Activated CD4-positive, alpha-beta memory T cell treated with anti-CD3 and anti-CD28 coated beads for 36 hours (primary cell): ENCODE data around the gene FRMPD2. TPM values are rescaled to one million over a fixed set of nuclear protein-coding genes. Genes with fewer than 3 reads are reported as not detected.

Experiments
- CTCF ChIA-PET: fragments of 350-600 bp; sonication (Branson Sonifier 250); formaldehyde crosslinking; loops from one replicate; lab custom pipeline; 2021; ENCODE audit warnings: antibody characterized with exemption, inconsistent platforms; lab: Charles Lee
- POLR2A ChIA-PET: fragments of 350-600 bp; sonication (Branson Sonifier 250); formaldehyde crosslinking; loops from one replicate; lab custom pipeline; 2021; ENCODE audit warnings: antibody characterized with exemption; lab: Charles Lee
- DNase-seq: peaks from one replicate; pipeline ENCODE4 v3.0.0-alpha.2; 2020
- H3K27ac Mint-ChIP-seq: one replicate; pipeline ENCODE4 v1.8.0; 2021; ENCODE audit warnings: mixed read lengths
- H3K27me3 Mint-ChIP-seq: one replicate; pipeline ENCODE4 v1.8.0; 2021; ENCODE audit warnings: mixed read lengths
- H3K36me3 Mint-ChIP-seq: one replicate; pipeline ENCODE4 v1.8.0; 2021; ENCODE audit warnings: mixed read lengths
- H3K4me1 Mint-ChIP-seq: one replicate; pipeline ENCODE4 v1.8.0; 2021; ENCODE audit warnings: low read depth, mixed read lengths
- H3K4me3 Mint-ChIP-seq: one replicate; pipeline ENCODE4 v1.8.0; 2021; ENCODE audit warnings: mild to moderate bottlenecking, mixed read lengths
- H3K9me3 Mint-ChIP-seq: one replicate; pipeline ENCODE4 v1.8.0; 2021; ENCODE audit warnings: mixed read lengths
- intact Hi-C: fragments of 100-400 bp; cut with micrococcal nuclease; formaldehyde crosslinking; loops from one replicate; pipeline ENCODE4 v1.15.1; 2023
- total RNA-seq, 2 experiments: library from RNA; stranded (reverse); gene quantifications; one replicate each; pipeline ENCODE4 v1.2.3, GENCODE V29; 2021

FRMPD2 gene
- total RNA-seq, 2 experiments from 2014 or later = not detected

DNA sequence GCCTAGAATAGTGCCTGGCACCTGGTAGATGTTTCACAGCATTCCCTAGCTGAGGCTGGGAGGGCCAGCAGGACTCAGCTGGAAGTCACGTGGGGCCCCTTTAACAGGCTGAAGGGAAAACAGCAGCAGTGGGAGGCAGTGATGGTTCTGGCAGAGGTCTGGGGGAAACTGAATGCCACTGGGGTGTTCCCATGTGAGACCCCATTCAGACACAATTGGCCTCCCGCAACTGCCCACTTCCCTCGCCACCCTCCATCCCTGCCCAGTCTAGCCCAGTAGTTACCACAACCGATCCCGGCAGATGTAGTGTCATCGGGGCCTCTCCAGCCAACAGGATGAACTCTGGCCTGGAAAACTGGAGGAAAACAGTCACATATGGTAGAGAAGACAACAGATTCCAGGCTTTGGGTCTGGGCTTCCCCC, 38.3 kb downstream of the FRMPD2 start:
- Mint-ChIP-seq H3K27me3 (peaks cover 1% of the 10 kb centered on the region), H3K27ac (no peak overlapping the region), H3K4me3 (no peak overlapping the region), H3K4me1 (no peaks in the 10 kb centered on the region), H3K36me3 (no peaks in the 10 kb centered on the region), H3K9me3 (no peaks in the 10 kb centered on the region)
- no peak for DNase-seq
- intact Hi-C loops = no loop called here
- POLR2A ChIA-PET = no interaction called here
- CTCF ChIA-PET = no interaction called here

- Mint-ChIP-seq H3K4me1 (no peaks in the 10 kb centered on the region), H3K27me3 (peaks cover 5% of the 10 kb centered on the region), H3K9me3 (no peaks in the 10 kb centered on the region), H3K27ac (no peak overlapping the region), H3K4me3 (no peak overlapping the region), H3K36me3 (no peaks in the 10 kb centered on the region)
- no peak for DNase-seq
- intact Hi-C loops = no loop called here
- ChIA-PET POLR2A (no interaction called here), CTCF (no interaction called here)
These were observed 39.0 kb downstream of the FRMPD2 start for GRCh38 chr10:48235501-48235900.

GRCh38 chr10:48234787-48235186, 39.7 kb downstream of the FRMPD2 start:
- peaks cover 5% of the 10 kb centered on the region for H3K27me3 Mint-ChIP-seq

DNA sequence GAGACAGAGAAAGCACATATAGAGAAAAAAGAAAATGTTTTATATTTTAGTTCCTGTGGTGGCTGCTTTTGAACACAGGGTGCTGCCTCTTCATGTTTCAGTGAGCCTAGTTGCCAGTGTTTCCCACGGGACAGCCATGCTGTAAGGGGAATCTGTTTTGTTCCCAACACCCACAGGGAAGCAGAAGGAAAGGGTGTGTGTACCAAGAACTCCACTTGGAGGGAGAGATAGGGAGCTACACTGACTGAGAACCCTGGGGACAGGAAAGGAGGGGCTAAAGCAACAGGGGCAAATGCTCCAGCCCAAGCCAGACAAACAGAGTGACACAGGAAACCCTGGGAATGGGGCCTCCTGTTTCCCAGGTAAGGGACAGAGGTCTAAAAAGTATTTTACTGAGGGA, 40.2 kb downstream of the FRMPD2 start:
- Mint-ChIP-seq H3K27ac (no peak overlapping the region), H3K36me3 (no peaks in the 10 kb centered on the region), H3K4me1 (no peaks in the 10 kb centered on the region), H3K27me3 (peaks cover 5% of the 10 kb centered on the region), H3K9me3 (no peaks in the 10 kb centered on the region), H3K4me3 (no peak overlapping the region)
- POLR2A ChIA-PET = no interaction called here
- intact Hi-C loops = no loop called here
- CTCF ChIA-PET = no interaction called here
- no peak for DNase-seq

More at GRCh38 chr10:48234787-48235186, 39.7 kb downstream of the FRMPD2 start:
- Mint-ChIP-seq H3K9me3 (no peaks in the 10 kb centered on the region), H3K4me3 (no peak overlapping the region), H3K4me1 (no peaks in the 10 kb centered on the region), H3K27ac (no peak overlapping the region), H3K36me3 (no peaks in the 10 kb centered on the region)
- DNase-seq = no peak
- intact Hi-C loops = no loop called here
- ChIA-PET POLR2A (no interaction called here), CTCF (no interaction called here)

DNA sequence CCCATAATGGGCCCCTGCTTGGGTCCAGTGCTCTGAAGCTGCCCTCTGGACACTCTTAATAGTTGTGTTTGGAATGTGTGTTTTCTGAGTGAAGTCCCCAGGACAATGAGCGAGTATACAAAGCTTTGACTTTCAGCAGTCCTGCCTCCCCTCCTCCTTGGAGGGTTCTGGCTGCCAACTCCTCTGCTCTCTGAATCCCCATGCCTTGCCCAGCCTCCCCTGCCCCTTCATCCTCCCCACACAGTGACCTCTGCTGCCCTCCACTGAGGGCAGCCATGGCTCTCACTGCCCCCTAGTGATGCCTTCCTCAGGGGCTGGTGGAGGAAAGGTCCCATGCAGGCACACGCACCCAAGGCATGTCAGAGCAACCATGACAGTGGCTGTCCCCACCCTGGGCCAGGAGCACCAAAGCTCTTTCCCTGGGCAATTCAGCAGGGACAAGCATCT, 40.9 kb downstream of the FRMPD2 start:
- intact Hi-C loops = no loop called here
- Mint-ChIP-seq H3K36me3 (no peaks in the 10 kb centered on the region), H3K9me3 (no peaks in the 10 kb centered on the region), H3K27ac (no peak overlapping the region), H3K27me3 (peaks cover 5% of the 10 kb centered on the region), H3K4me3 (no peak overlapping the region), H3K4me1 (no peaks in the 10 kb centered on the region)
- CTCF ChIA-PET = no interaction called here
- POLR2A ChIA-PET = no interaction called here
- no peak for DNase-seq

- intact Hi-C loops = no loop called here
- H3K9me3 Mint-ChIP-seq = no peaks in the 10 kb centered on the region
- no peak overlapping the region for H3K27ac Mint-ChIP-seq
- ChIA-PET POLR2A (no interaction called here), CTCF (no interaction called here)
- no peaks in the 10 kb centered on the region for H3K36me3 Mint-ChIP-seq
- peaks cover 5% of the 10 kb centered on the region for H3K27me3 Mint-ChIP-seq
- DNase-seq = no peak
- H3K4me1 Mint-ChIP-seq = no peaks in the 10 kb centered on the region
- no peak overlapping the region for H3K4me3 Mint-ChIP-seq
These were observed 41.6 kb downstream of the FRMPD2 start for GRCh38 chr10:48232717-48233447.

GRCh38 chr10:48231699-48232315, 42.7 kb downstream of the FRMPD2 start:
- Mint-ChIP-seq H3K4me3 (no peak overlapping the region), H3K9me3 (no peaks in the 10 kb centered on the region), H3K4me1 (no peaks in the 10 kb centered on the region), H3K27me3 (peaks cover 7% of the 10 kb centered on the region), H3K36me3 (no peaks in the 10 kb centered on the region), H3K27ac (no peak overlapping the region)
- CTCF ChIA-PET = interaction anchor here (1.3 kb wide), 1 partner anchor 16 kb away, joined by 3 read pairs; no protein-coding TSS in a partner anchor
- intact Hi-C loops = no loop called here
- DNase-seq = no peak
- POLR2A ChIA-PET = no interaction called here

- Mint-ChIP-seq H3K27ac (no peak overlapping the region), H3K27me3 (peaks cover 7% of the 10 kb centered on the region), H3K4me1 (no peaks in the 10 kb centered on the region), H3K36me3 (no peaks in the 10 kb centered on the region), H3K4me3 (no peak overlapping the region), H3K9me3 (no peaks in the 10 kb centered on the region)
- intact Hi-C loops = no loop called here
- DNase-seq = no peak
- CTCF ChIA-PET = interaction anchor here (1.3 kb wide), 1 partner anchor 15 kb away, joined by 3 read pairs; no protein-coding TSS in a partner anchor
- POLR2A ChIA-PET = no interaction called here
These were observed 43.3 kb downstream of the FRMPD2 start for GRCh38 chr10:48231178-48231577.

- CTCF ChIA-PET = interaction anchor here (0.7 kb wide), 1 partner anchor 8 kb away, joined by 3 read pairs; no protein-coding TSS in a partner anchor
- Mint-ChIP-seq H3K4me3 (no peak overlapping the region), H3K27me3 (peaks cover 13% of the 10 kb centered on the region), H3K9me3 (no peaks in the 10 kb centered on the region), H3K4me1 (no peaks in the 10 kb centered on the region), H3K27ac (no peak overlapping the region), H3K36me3 (no peaks in the 10 kb centered on the region)
- DNase-seq = no peak
- POLR2A ChIA-PET = no interaction called here
- intact Hi-C loops = no loop called here
These were observed 47.3 kb downstream of the FRMPD2 start for GRCh38 chr10:48227213-48227612.

DNA sequence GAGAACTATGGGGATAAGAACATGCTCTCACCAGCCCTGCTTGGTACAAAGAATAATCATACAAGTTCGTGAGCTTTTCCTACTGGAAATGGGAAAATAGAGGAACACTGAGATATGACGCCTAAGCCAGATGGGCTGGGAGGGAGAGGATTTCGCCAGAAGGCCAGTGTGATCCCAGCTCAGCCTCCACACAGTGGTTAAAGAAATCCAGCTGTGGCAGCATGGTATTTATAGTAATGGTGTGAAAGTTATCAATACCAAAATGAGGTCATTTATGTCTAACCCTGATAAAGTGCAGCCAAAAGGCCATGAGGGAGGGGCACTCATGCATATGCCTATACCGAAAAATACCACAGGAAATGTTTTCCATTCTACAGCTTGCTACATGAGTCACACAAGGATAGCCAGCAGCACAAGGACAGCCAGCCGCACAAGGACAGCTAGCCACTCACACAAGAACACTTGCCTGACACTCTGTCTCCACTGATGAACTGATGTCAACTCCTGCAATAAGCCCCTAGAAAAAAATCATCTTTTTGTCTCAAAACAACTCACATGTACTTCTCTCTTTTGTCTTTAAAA, 49.4 kb downstream of the FRMPD2 start:
- no peak for DNase-seq
- ChIA-PET CTCF (no interaction called here), POLR2A (no interaction called here)
- Mint-ChIP-seq H3K4me1 (no peaks in the 10 kb centered on the region), H3K36me3 (no peaks in the 10 kb centered on the region), H3K9me3 (no peaks in the 10 kb centered on the region), H3K27me3 (peaks cover 10% of the 10 kb centered on the region), H3K27ac (no peak overlapping the region), H3K4me3 (no peak overlapping the region)
- intact Hi-C loops = no loop called here

DNA sequence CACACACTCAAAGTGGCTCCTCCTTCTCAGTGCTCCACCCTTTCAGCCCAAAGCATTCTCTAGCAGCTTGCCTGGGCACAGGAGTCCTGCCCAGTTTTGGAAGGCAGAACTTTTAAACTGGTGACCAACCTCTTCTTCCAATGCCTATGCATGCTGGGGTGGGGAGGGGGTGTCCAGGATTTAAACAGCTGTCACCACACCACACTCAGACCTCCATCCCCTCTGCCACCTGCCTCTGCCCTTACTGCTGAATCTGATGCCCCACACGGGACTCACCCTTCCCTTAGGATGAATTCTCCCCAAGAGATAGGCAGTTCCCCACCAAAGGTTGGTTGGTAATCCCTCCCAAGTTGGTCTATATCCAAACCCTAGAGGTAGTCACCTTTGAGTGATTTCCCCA, 50.2 kb downstream of the FRMPD2 start:
- intact Hi-C loops = no loop called here
- H3K36me3 Mint-ChIP-seq = no peaks in the 10 kb centered on the region
- peaks cover 16% of the 10 kb centered on the region for H3K27me3 Mint-ChIP-seq
- no peak for DNase-seq
- no peaks in the 10 kb centered on the region for H3K4me1 Mint-ChIP-seq
- no peak overlapping the region for H3K4me3 Mint-ChIP-seq
- H3K9me3 Mint-ChIP-seq = no peaks in the 10 kb centered on the region
- H3K27ac Mint-ChIP-seq = no peak overlapping the region
- CTCF ChIA-PET = no interaction called here
- POLR2A ChIA-PET = no interaction called here

DNA sequence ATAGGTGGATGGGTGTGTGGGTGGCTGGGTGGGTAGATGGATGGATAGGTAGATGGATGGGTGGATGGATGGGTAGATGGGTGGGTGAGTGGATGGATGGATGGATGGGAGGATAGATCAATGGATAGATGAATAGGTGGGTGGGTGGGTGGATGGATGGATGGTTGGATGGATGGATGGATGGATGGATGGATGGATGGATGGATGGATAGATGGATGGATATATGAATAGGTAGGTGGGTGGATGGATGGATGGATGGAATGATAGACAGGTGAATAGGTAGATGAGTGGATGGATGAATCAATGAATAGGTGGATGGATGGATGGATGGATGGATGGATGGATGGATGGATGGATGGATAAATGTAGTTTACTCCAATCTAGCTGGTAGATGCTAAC, 52.7 kb downstream of the FRMPD2 start:
- Mint-ChIP-seq H3K4me1 (no peaks in the 10 kb centered on the region), H3K4me3 (no peak overlapping the region), H3K36me3 (no peaks in the 10 kb centered on the region), H3K27me3 (peaks cover 14% of the 10 kb centered on the region), H3K27ac (no peak overlapping the region), H3K9me3 (no peaks in the 10 kb centered on the region)
- intact Hi-C loops = no loop called here
- DNase-seq = no peak
- ChIA-PET CTCF (no interaction called here), POLR2A (no interaction called here)
